K562 (cell line): Measurements from ENCODE around the gene TRIM14. TPM values are rescaled to one million over a fixed set of nuclear protein-coding genes. Genes with fewer than 3 reads are reported as not detected.

Experiments
- ATAC-seq: fragments of 200-7000 bp; cut with Tn5 transposase; 3 replicates; pipeline ENCODE4 v1.9.1; 2020; ENCODE audit warnings: moderate library complexity
- BruUV-seq: library from RNA; stranded (reverse); fragments of 400-500 nt; replicated peaks from 2 replicates; lab custom pipeline; 2021; lab: Mats Ljungman, UMichigan
- CTCF ChIA-PET: fragments of 300-600 bp; formaldehyde crosslinking; extraction: SDS; loops from one replicate; lab custom pipeline; 2021; ENCODE audit warnings: low intra/inter-chr PET ratio; lab: Yijun Ruan, JAX
- POLR2A ChIA-PET: fragments of 300-600, 350-650 bp; sonication (Branson Sonifier 250); formaldehyde crosslinking; extraction: SDS; loops from one replicate; lab custom pipeline; 2021; ENCODE audit warnings: antibody characterized with exemption, inconsistent platforms; lab: Yijun Ruan, JAX
- DNase-seq, 4 experiments: peaks; one replicate each; pipeline versions ENCODE4 v3.0.0 to v3.0.0-alpha.2; 2011 to 2018; ENCODE audit warnings: low spot score in 3 of 4, mixed read lengths in 3 of 4; ENCODE audit errors: extremely low read depth in 1 of 4
- FAIRE-seq: peaks from 2 replicates; lab custom pipeline; 2011; peaks lifted over from hg19 to GRCh38; lab: Jason Lieb, UNC
- H2AFZ ChIP-seq: 2 replicates; pipeline ENCODE4 v1.6.0; 2011; ENCODE audit warnings: low read depth, low read length, control low read depth, inconsistent platforms
- H3K27ac ChIP-seq: fragments of 200-600 bp; 3 replicates; pipeline ENCODE4 v1.8.0; 2011; ENCODE audit warnings: low read depth, mild to moderate bottlenecking, control low read depth, inconsistent platforms, low read length, moderate library complexity, mixed read lengths; ENCODE audit errors: extremely low read depth
- H3K27me3 ChIP-seq, 2 experiments: fragments of 300-600 bp in 1 of 2; 2 replicates in 1 of 2; 3 replicates in 1 of 2; pipeline versions ENCODE4 v1.6.0 to v1.8.0; 2011; ENCODE audit warnings: inconsistent platforms in 2 of 2, low read length in 2 of 2, mild to moderate bottlenecking in 1 of 2, mixed read lengths in 1 of 2, moderate library complexity in 1 of 2; ENCODE audit not compliant: control insufficient read depth in 2 of 2, insufficient read depth in 2 of 2
- H3K36me3 ChIP-seq: fragments of 300-600 bp; 3 replicates; pipeline ENCODE4 v1.8.0; 2011; ENCODE audit warnings: mild to moderate bottlenecking, low read length, inconsistent platforms; ENCODE audit not compliant: control insufficient read depth, insufficient read depth
- H3K4me1 ChIP-seq, 2 experiments: fragments of 200-600 bp in 1 of 2; replicated peaks in 1 of 2; 2 replicates in 1 of 2; 3 replicates in 1 of 2; pipeline versions ENCODE4 v1.5.1 to v1.8.0; 2011; ENCODE audit warnings: inconsistent platforms in 2 of 2, low read length in 2 of 2, mild to moderate bottlenecking in 1 of 2, mixed read lengths in 1 of 2, moderate library complexity in 1 of 2; ENCODE audit not compliant: control insufficient read depth in 2 of 2, insufficient read depth in 2 of 2
- H3K4me2 ChIP-seq: 2 replicates; pipeline ENCODE4 v1.6.1; 2011; ENCODE audit warnings: low read length, control low read depth, inconsistent platforms, mixed read lengths; ENCODE audit not compliant: insufficient read depth
- H3K4me3 ChIP-seq: fragments of 200-600 bp; sonication (generic), shearing (Covaris generic); 2 replicates; pipeline ENCODE4 v1.5.1; 2016; ENCODE audit warnings: control low read depth, inconsistent platforms
- H3K79me2 ChIP-seq: fragments of 200-600 bp; 3 replicates; pipeline ENCODE4 v1.8.0; 2011; ENCODE audit warnings: low read length, inconsistent platforms; ENCODE audit not compliant: control insufficient read depth, insufficient read depth
- H3K9ac ChIP-seq, 2 experiments: 2 replicates each; pipeline versions ENCODE4 v1.6.0 to v1.6.1; 2011; ENCODE audit warnings: low read depth in 2 of 2, low read length in 2 of 2, control low read depth in 1 of 2, inconsistent platforms in 1 of 2, mild to moderate bottlenecking in 1 of 2, mixed read lengths in 1 of 2; ENCODE audit not compliant: insufficient read depth in 1 of 2
- H3K9me1 ChIP-seq: one replicate; pipeline ENCODE4 v1.6.0; 2011; ENCODE audit warnings: inconsistent platforms, mild to moderate bottlenecking, low read length, moderate library complexity; ENCODE audit not compliant: control insufficient read depth, insufficient read depth
- H3K9me3 ChIP-seq: replicated peaks from 2 replicates; pipeline ENCODE4 v1.5.1; 2011; ENCODE audit warnings: low read depth, low read length, inconsistent platforms; ENCODE audit not compliant: control insufficient read depth, insufficient read depth
- H4K20me1 ChIP-seq: replicated peaks from 2 replicates; pipeline ENCODE4 v1.6.1; 2011; ENCODE audit warnings: low read length, inconsistent platforms, mixed read lengths; ENCODE audit not compliant: control insufficient read depth, insufficient read depth
- CBFA2T3 ChIP-seq: fragments of 450-650 bp; IDR thresholded peaks from 2 replicates; pipeline ENCODE4 v1.6.1; 2017
- COPS2 ChIP-seq: fragments of 450-650 bp; conservative IDR thresholded peaks from 2 replicates; pipeline ENCODE4 v1.6.1; 2016; ENCODE audit warnings: mild to moderate bottlenecking, moderate library complexity
- DACH1 ChIP-seq: fragments of 450-650 bp; IDR thresholded peaks from 2 replicates; pipeline ENCODE4 v1.6.1; 2018; ENCODE audit not compliant: partially characterized antibody
- DDX20 ChIP-seq: fragments of 450-650 bp; IDR thresholded peaks from 2 replicates; pipeline ENCODE4 v1.6.1; 2016; ENCODE audit warnings: missing genetic modification characterization, low read depth, mild to moderate bottlenecking, missing compliant biosample characterization, moderate library complexity
- FOXA1 ChIP-seq: fragments of 450-650 bp; IDR thresholded peaks from 2 replicates; pipeline ENCODE4 v1.6.1; 2016; ENCODE audit warnings: mild to moderate bottlenecking, borderline replicate concordance
- FOXP4 ChIP-seq: sonication (generic); formaldehyde crosslinking; IDR thresholded peaks from 2 replicates; pipeline ENCODE4 v1.8.0; 2022; ENCODE audit warnings: mild to moderate bottlenecking, missing genetic modification reagents, borderline replicate concordance
- KDM5B ChIP-seq: fragments of 200-600 bp; sonication (generic); IDR thresholded peaks from 2 replicates; pipeline ENCODE4 v1.6.1; 2012; ENCODE audit warnings: low read depth, mild to moderate bottlenecking, moderate library complexity, low read length, control low read depth, inconsistent platforms; ENCODE audit not compliant: insufficient replicate concordance
- MCM7 ChIP-seq, 2 experiments: fragments of 450-650 bp; IDR thresholded peaks; 2 replicates each; pipeline ENCODE4 v1.6.1; 2016 to 2018
- MTF1 ChIP-seq: fragments of 250-450 bp; sonication (Bioruptor Pico); IDR thresholded peaks from 2 replicates; pipeline ENCODE4 v1.9.0; 2021; ENCODE audit warnings: moderate library complexity, mild to moderate bottlenecking, inconsistent platforms, borderline replicate concordance
- NR2C2 ChIP-seq, 2 experiments: fragments of 200-800 bp in 1 of 2; sonication (Bioruptor generic) in 1 of 2; sonication (generic) in 1 of 2; formaldehyde crosslinking in 1 of 2; IDR thresholded peaks; 2 replicates each; pipeline versions ENCODE4 v1.6.1 to v1.8.0; 2016 to 2022; ENCODE audit warnings: mild to moderate bottlenecking in 1 of 2, missing compliant biosample characterization in 1 of 2, missing genetic modification characterization in 1 of 2, missing genetic modification reagents in 1 of 2
- VEZF1 ChIP-seq: fragments of 200-800 bp; sonication (Bioruptor generic); IDR thresholded peaks from 2 replicates; pipeline ENCODE4 v1.6.1; 2017; ENCODE audit warnings: missing genetic modification characterization, missing compliant biosample characterization
- XRCC4 ChIP-seq: IDR thresholded peaks from one replicate; pipeline ENCODE4 v1.6.1; 2011; ENCODE audit not compliant: insufficient read depth, insufficient read length; ENCODE audit errors: extremely low read depth
- ZFP1 ChIP-seq: fragments of 450-650 bp; formaldehyde crosslinking; IDR thresholded peaks from 2 replicates; pipeline ENCODE4 v1.4.0; 2020; ENCODE audit warnings: mild to moderate bottlenecking, mixed read lengths
- ZNF165 ChIP-seq: fragments of 250-450 bp; sonication (Bioruptor Pico); IDR thresholded peaks from 2 replicates; pipeline ENCODE4 v1.4.0; 2020; ENCODE audit warnings: borderline replicate concordance
- ZNF75A ChIP-seq: fragments of 450-650 bp; formaldehyde crosslinking; IDR thresholded peaks from 2 replicates; pipeline ENCODE4 v1.4.0; 2020; ENCODE audit warnings: mild to moderate bottlenecking
- WGBS: fragments of 100-300 bp; shearing (Covaris generic); methylation state at CpG from one replicate; pipeline ENCODE4 v1.1.6; 2016; ENCODE audit warnings: low coverage, mixed read lengths; ENCODE audit not compliant: insufficient coverage; ENCODE audit errors: missing lambda C conversion rate; 5-methylcytosine and 5-hydroxymethylcytosine counted together
- in situ Hi-C: fragments of 300-500 bp; cut with MboI; formaldehyde crosslinking; loops from 4 replicates; pipeline ENCODE4 v1.15.0; 2018; ENCODE audit warnings: inconsistent platforms, mixed read lengths
- intact Hi-C: fragments of 100-400 bp; cut with micrococcal nuclease; formaldehyde crosslinking; loops from 2 replicates; pipeline ENCODE4 v1.14.2; 2022
- polyA plus RNA-seq, 8 experiments: library from polyadenylated mRNA; depleted of rRNA in 4 of 8; stranded (reverse) in 5 of 8; unstranded in 3 of 8; fragments of >200 nt; fragmentation: Nextera tagmentation in 2 of 8; fragmentation: Illumina TruSeq in 1 of 8; extraction: Ambion mirVana in 2 of 8; extraction: Trizol in 1 of 8; gene quantifications; 2 replicates each; pipeline versions ENCODE4 v1.2.1 to v1.2.3, GENCODE V29; 2011 to 2014; ENCODE audit warnings: inconsistent platforms in 1 of 8, missing spikeins in 1 of 8
- total RNA-seq, 7 experiments: library from RNA; depleted of rRNA in 6 of 7; stranded (reverse); fragments of >200 nt in 6 of 7; fragmentation: Illumina TruSeq in 2 of 7; extraction: Trizol in 2 of 7; gene quantifications; 2 replicates each; pipeline versions ENCODE4 v1.2.1 to v1.2.3, GENCODE V29; 2011 to 2021; ENCODE audit warnings: low replicate concordance in 1 of 7

TRIM14 gene
- total and polyA plus RNA-seq, 9 of the 15 experiments (the other 6 are each of a cell fraction or from before 2014, with no cell fraction given), result 7.6 to 41.0 (median 17.9) TPM

DNA sequence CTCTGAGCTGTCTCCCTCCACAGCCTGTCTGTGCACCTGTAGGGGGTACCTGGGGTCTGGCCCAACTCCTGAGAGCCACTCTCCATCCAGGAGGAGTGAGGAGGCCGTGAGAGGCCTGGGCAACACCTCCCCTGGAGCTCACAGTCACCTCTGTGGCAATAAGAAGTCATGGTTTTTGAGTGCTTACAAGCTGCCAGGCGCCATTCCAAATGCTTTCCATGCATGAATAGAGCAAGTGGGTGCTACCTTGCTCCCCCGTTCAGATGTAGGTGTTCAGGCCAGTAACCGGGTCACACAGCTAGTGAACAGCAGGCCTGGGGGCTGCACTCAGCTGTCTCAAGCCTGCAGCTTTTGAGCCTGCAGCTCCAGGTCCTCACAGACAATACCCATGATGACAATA, 42.8 kb upstream of the TRIM14 start:
- ATAC-seq (no peak), FAIRE-seq (no peak)
- POLR2A ChIA-PET, result interaction anchor here (1.3 to 1.4 kb wide), 2 partner anchors 10 to 240 kb away, joined by 6 read pairs; partner anchors contain the start of gene TRMO

GRCh38 chr9:98159790-98160189, 40.8 kb upstream of the TRIM14 start:
- Histone ChIP-seq H2AFZ (no peak overlapping the region), H3K4me2 (no peak overlapping the region), H3K4me3 (no peak overlapping the region), H3K9me1 (peaks cover 6% of the 10 kb centered on the region), H3K27ac (no peak overlapping the region), H3K79me2 (peaks cover 18% of the 10 kb centered on the region), H3K9ac (peak overlapping the region in 1 of 2 experiments; percentile 43; a peak in 1 of 4 replicates), H3K9me3 (no peaks in the 10 kb centered on the region), H3K27me3 (no peaks in the 10 kb centered on the region), H4K20me1 (peaks cover 22% of the 10 kb centered on the region), H3K4me1 (peaks cover 10 to 17% of the 10 kb centered on the region in 2 experiments; a peak in 4 of 5 replicates), H3K36me3 (peaks cover 25% of the 10 kb centered on the region)
- BruUV-seq, result no TSS peak
- ChIA-PET CTCF (no interaction called here), POLR2A (interaction anchor here (0.9 kb wide), 1 partner anchor 11 kb away, joined by 3 read pairs; no protein-coding TSS in a partner anchor)
- WGBS, result 17% methylated on average over 6 of the region's 6 CpGs
- peak; percentile 91 for ATAC-seq
- in situ Hi-C loops (no loop called here), intact Hi-C loops (no loop called here)
- peak; percentile 73 for FAIRE-seq
- peak in 1 of 4 experiments; percentile 56 for DNase-seq
- TF ChIP-seq VEZF1 (CRISPR knock-in tag), result peak; percentile 34; the same call in 1 of the 2 replicates
- no peak for TF ChIP-seq XRCC4
- no peak for TF ChIP-seq ZFP1
- TF ChIP-seq MTF1 (CRISPR knock-in tag), result no peak
- no peak for TF ChIP-seq COPS2
- TF ChIP-seq CBFA2T3, result 0 out of 2 replicates have a peak, but pooled peaks have one; percentile 26
- no peak for TF ChIP-seq NR2C2 (CRISPR knock-in tag; IDR thresholded peaks at IDR 0.05)
- TF ChIP-seq NR2C2 (tag; IDR thresholded peaks at IDR 0.05), result peak; percentile 70
- no peak for TF ChIP-seq FOXP4
- no peak for TF ChIP-seq ZNF165
- no peak for TF ChIP-seq DACH1

More for the DNA sequence above, 42.8 kb upstream of the TRIM14 start:
- DNase-seq, result no peak
- TF ChIP-seq ZNF75A (no peak), KDM5B (no peak), MCM7 (IDR thresholded peaks at IDR 0.05) (no peak), FOXA1 (no peak), DDX20 (tag) (no peak)
- TF ChIP-seq, all 486 proteins: peak for 0
- Histone ChIP-seq H3K79me2 (peaks cover 28% of the 10 kb centered on the region), H3K9me1 (peaks cover 6% of the 10 kb centered on the region), H3K4me3 (no peak overlapping the region), H3K36me3 (peaks cover 16% of the 10 kb centered on the region; the same call in 2 of the 3 replicates), H3K27me3 (no peaks in the 10 kb centered on the region), H3K27ac (no peak overlapping the region), H2AFZ (no peak overlapping the region), H3K9me3 (no peaks in the 10 kb centered on the region), H3K4me2 (no peak overlapping the region), H4K20me1 (peaks cover 22% of the 10 kb centered on the region), H3K9ac (no peak overlapping the region), H3K4me1 (peaks cover 10 to 17% of the 10 kb centered on the region in 2 experiments; a peak in 4 of 5 replicates)
- CTCF ChIA-PET, result no interaction called here
- WGBS, result 75% methylated on average over 4 of the region's 4 CpGs
- intact Hi-C loops (no loop called here), in situ Hi-C loops (no loop called here)
- no TSS peak for BruUV-seq
